ENCODE data around the gene PCBP2.

DNA sequence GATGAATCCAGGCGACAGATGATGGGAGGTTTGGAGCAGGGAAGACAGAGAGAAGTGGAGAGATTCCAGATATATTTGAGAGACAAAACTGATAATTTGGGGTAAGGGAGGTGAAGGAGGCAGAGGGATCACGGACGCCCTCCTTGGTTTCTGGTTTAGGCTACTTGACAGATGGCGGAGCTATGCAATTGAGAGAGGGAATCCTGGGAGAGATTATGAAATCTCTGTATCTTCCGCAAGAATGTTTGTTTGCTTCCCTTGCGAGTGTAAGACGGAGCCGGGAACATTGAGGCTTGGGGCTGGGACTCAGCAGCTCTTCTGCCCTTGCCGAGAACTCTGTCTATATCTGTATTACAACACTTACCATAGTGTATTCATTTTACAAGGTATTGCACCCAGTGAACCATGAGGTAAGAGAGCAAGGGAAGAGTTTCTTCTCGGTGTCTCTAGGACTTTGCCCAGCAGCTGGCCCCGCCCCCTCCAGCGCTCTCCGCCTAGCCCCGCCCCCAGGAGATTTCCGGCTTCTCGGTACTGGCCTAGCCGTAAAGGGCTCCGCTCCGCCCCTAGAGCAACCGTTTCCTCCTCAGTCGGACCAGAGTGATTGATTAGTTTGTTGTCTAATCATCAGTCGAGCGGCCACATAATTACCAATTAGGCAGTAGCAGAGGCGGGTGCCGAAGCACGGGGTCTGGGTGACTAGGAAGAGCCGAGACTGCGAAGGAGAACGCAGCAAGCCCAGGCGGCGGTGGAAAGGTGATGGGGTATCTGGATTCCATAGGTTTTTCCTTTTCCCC lies 10.7 kb upstream of the PCBP2 start, which contains the start of gene PRR13:
- TF ChIP-seq CTCF (IDR thresholded peaks at IDR 0.05) (no peak), POLR2A (IDR thresholded peaks at IDR 0.05) (peak; percentile 50 to 92)
